Thyroid gland (tissue), 4 donors: Measurements from ENCODE around the gene DLGAP1.

Experiments
- POLR2A ChIP-seq, 2 donors: fragments of 450-650 bp; IDR thresholded peaks; one replicate each; pipeline ENCODE4 v1.6.1; 2017; ENCODE audit warnings: antibody characterized with exemption in 2 of 2, mild to moderate bottlenecking in 2 of 2, moderate library complexity in 1 of 2
- TF ChIP-seq, protein P1 (sequence below), 6 experiments: fragments of 200-600 bp in 3 of 6; fragments of 450-650 bp in 3 of 6; sonication (generic) in 3 of 6; IDR thresholded peaks; one replicate each; pipeline ENCODE4 v1.5.1; 2016 to 2019; ENCODE audit warnings: antibody characterized with exemption in 6 of 6, mild to moderate bottlenecking in 2 of 6, inconsistent platforms in 1 of 6, moderate library complexity in 1 of 6

DNA sequence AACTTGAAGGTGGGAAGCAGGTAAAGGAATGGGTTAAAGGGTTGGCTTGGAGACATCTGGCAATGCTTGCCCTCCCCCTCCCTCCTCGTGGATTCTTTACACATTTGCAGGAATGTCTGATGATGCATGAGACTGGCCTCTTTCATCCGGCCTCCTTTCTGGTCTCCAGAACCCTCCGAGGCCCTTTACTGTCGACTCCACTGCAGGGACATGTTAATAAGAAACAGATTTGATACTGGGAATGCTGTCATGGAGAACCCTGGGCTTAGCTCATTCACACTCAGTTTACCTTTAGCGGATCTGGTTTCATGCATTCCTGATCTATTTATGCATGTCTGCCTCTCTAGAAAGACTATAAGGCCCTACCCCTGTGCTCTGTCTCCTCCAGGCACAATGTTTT lies 766.4 kb downstream of the DLGAP1 start:
- TF ChIP-seq POLR2A (IDR thresholded peaks at IDR 0.05) = no peak
- TF ChIP-seq, protein P1, sequence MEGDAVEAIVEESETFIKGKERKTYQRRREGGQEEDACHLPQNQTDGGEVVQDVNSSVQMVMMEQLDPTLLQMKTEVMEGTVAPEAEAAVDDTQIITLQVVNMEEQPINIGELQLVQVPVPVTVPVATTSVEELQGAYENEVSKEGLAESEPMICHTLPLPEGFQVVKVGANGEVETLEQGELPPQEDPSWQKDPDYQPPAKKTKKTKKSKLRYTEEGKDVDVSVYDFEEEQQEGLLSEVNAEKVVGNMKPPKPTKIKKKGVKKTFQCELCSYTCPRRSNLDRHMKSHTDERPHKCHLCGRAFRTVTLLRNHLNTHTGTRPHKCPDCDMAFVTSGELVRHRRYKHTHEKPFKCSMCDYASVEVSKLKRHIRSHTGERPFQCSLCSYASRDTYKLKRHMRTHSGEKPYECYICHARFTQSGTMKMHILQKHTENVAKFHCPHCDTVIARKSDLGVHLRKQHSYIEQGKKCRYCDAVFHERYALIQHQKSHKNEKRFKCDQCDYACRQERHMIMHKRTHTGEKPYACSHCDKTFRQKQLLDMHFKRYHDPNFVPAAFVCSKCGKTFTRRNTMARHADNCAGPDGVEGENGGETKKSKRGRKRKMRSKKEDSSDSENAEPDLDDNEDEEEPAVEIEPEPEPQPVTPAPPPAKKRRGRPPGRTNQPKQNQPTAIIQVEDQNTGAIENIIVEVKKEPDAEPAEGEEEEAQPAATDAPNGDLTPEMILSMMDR (IDR thresholded peaks at IDR 0.05) = no peak
